Measurements from ENCODE around the gene FOXJ3. TPM values are rescaled to one million over a fixed set of nuclear protein-coding genes. Genes with fewer than 3 reads are reported as not detected.

The FOXJ3 gene
- total RNA-seq, 1 donor from 2014 or later = 60.5 TPM

GRCh38 chr1:42189931-42190853 is 144.8 kb downstream of the FOXJ3 start:
- no peak for DNase-seq

- peak; percentile 66 for DNase-seq
Observed at GRCh38 chr1:42186152-42186551, 148.9 kb downstream of the FOXJ3 start.

- DNase-seq = no peak
Observed at GRCh38 chr1:42184616-42185015, 150.4 kb downstream of the FOXJ3 start.

GRCh38 chr1:42183957-42184268 is 151.1 kb downstream of the FOXJ3 start:
- no peak for DNase-seq

GRCh38 chr1:42183210-42183956 is 151.7 kb downstream of the FOXJ3 start:
- no peak for DNase-seq

GRCh38 chr1:42181687-42182086 is 153.3 kb downstream of the FOXJ3 start:
- no peak for DNase-seq

GRCh38 chr1:42179900-42180329 is 155.1 kb downstream of the FOXJ3 start:
- no peak for DNase-seq

- DNase-seq = no peak
Observed at GRCh38 chr1:42179275-42179674, 155.8 kb downstream of the FOXJ3 start.

GRCh38 chr1:42178249-42178648 is 156.8 kb downstream of the FOXJ3 start:
- no peak for DNase-seq

- DNase-seq = peak; percentile 12
Observed at GRCh38 chr1:42177541-42177981, 157.5 kb downstream of the FOXJ3 start.

- DNase-seq = no peak
Observed at GRCh38 chr1:42176902-42177519, 158.0 kb downstream of the FOXJ3 start.

- no peak for DNase-seq
Observed at GRCh38 chr1:42175314-42176054, 159.6 kb downstream of the FOXJ3 start.

GRCh38 chr1:42173961-42174735 is 160.9 kb downstream of the FOXJ3 start:
- peak; percentile 63 for DNase-seq

GRCh38 chr1:42173155-42173933 is 161.7 kb downstream of the FOXJ3 start:
- DNase-seq = peak; percentile 31

- DNase-seq = peak; percentile 5
Observed at GRCh38 chr1:42172381-42173133, 162.5 kb downstream of the FOXJ3 start.

GRCh38 chr1:42171679-42172266 is 163.3 kb downstream of the FOXJ3 start:
- DNase-seq = no peak

GRCh38 chr1:42170779-42171621 is 164.0 kb downstream of the FOXJ3 start:
- DNase-seq = no peak

- DNase-seq = no peak
Observed at GRCh38 chr1:42168763-42169162, 166.3 kb downstream of the FOXJ3 start.

GRCh38 chr1:42168391-42168670 is 166.7 kb downstream of the FOXJ3 start:
- no peak for DNase-seq

All from skin of body (tissue), 2 donors.